Measurements from ENCODE around the gene SLC25A22.

Gene SLC25A22

GRCh38 chr11:742571-743201, 55.4 kb downstream of the SLC25A22 start:
- DNase-seq: no peak

DNA sequence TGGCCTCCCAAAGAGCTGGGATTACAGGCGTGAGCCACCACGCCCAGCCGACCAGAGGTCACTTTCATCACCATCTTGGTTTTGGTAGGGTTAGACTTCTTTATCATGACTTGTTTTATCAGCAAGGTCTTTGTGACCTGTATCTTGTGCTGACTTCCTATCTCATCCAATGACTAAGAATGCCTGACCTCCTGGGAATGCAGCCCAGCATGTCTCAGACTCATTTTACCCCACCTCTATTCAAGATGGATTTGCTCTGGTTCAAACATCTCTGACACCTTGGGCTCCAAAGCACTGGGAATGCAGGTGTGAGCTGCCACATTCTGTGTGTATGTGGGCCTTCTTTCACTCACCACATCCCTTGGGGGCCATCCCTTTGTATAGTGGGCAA, 55.9 kb downstream of the SLC25A22 start:
- DNase-seq: no peak
